Mononuclear cell (primary cell): Measurements from ENCODE around the gene GUCA2A. TPM values are rescaled to one million over a fixed set of nuclear protein-coding genes. Genes with fewer than 3 reads are reported as not detected.
"Not testable (repeated sequence)": the region's sequence is repeated elsewhere in the genome, so short reads cannot be mapped to it uniquely, and the experiment has no call there.

Source experiments
- H3K27me3 ChIP-seq: 2 replicates; pipeline ENCODE4 v1.6.0; 2011; ENCODE audit warnings: low read length, control low read depth; ENCODE audit not compliant: insufficient read depth
- H3K4me1 ChIP-seq: 2 replicates; pipeline ENCODE4 v1.5.1; 2011; ENCODE audit warnings: mild to moderate bottlenecking, low read length, control low read depth; ENCODE audit not compliant: insufficient read depth
- H3K4me3 ChIP-seq: 2 replicates; pipeline ENCODE4 v1.5.1; 2011; ENCODE audit warnings: mild to moderate bottlenecking, low read length, moderate library complexity
- H3K9me3 ChIP-seq: 2 replicates; pipeline ENCODE4 v1.5.1; 2011; ENCODE audit warnings: low read depth, mild to moderate bottlenecking, control low read depth, low read length
- total RNA-seq: library from RNA; depleted of rRNA; stranded (reverse); fragments of >200 nt; gene quantifications from one replicate; pipeline ENCODE4 v1.2.3, GENCODE V29; 2012

The GUCA2A gene
- not detected for total RNA-seq

- H3K4me1 ChIP-seq = no peaks in the 10 kb centered on the region
- H3K4me3 ChIP-seq = no peak within 1 kb of the TSS
- H3K27me3 ChIP-seq = no peaks in the 10 kb centered on the region
- peaks cover 11% of the 10 kb centered on the region for H3K9me3 ChIP-seq
Observed at GRCh38 chr1:42164551-42165420, at the start of gene GUCA2A. TSS of gene GUCA2A (minus strand) at chr1:42164745. CDS start at chr1:42164712, 33 bp downstream.

GRCh38 chr1:42211224-42211623, 46.7 kb upstream of the GUCA2A start:
- peaks cover 12% of the 10 kb centered on the region for H3K4me1 ChIP-seq
- no peak overlapping the region for H3K4me3 ChIP-seq
- no peaks in the 10 kb centered on the region for H3K27me3 ChIP-seq
- peaks cover 10% of the 10 kb centered on the region for H3K9me3 ChIP-seq

- Histone ChIP-seq H3K4me1 (peaks cover 12% of the 10 kb centered on the region), H3K27me3 (no peaks in the 10 kb centered on the region), H3K9me3 (peaks cover 10% of the 10 kb centered on the region), H3K4me3 (no peak overlapping the region)
Observed at GRCh38 chr1:42210421-42211133, 46.0 kb upstream of the GUCA2A start.

- H3K9me3 ChIP-seq = peaks cover 10% of the 10 kb centered on the region
- H3K27me3 ChIP-seq = no peaks in the 10 kb centered on the region
- H3K4me3 ChIP-seq = no peak overlapping the region
- peaks cover 8% of the 10 kb centered on the region for H3K4me1 ChIP-seq
Observed at GRCh38 chr1:42209526-42210251, 45.1 kb upstream of the GUCA2A start.

- not testable (repeated sequence) for H3K4me1 ChIP-seq, H3K9me3 ChIP-seq, H3K4me3 ChIP-seq, H3K27me3 ChIP-seq
Observed at GRCh38 chr1:42206930-42207329, 42.4 kb upstream of the GUCA2A start.

- Histone ChIP-seq H3K4me1 (peaks cover 1% of the 10 kb centered on the region), H3K4me3 (no peak overlapping the region), H3K9me3 (no peaks in the 10 kb centered on the region), H3K27me3 (no peaks in the 10 kb centered on the region)
Observed at GRCh38 chr1:42206164-42206563, 41.6 kb upstream of the GUCA2A start.

- H3K27me3 ChIP-seq = no peaks in the 10 kb centered on the region
- H3K4me3 ChIP-seq = no peak overlapping the region
- no peaks in the 10 kb centered on the region for H3K4me1 ChIP-seq
- H3K9me3 ChIP-seq = no peaks in the 10 kb centered on the region
Observed at GRCh38 chr1:42201986-42202385, 37.4 kb upstream of the GUCA2A start.

- no peaks in the 10 kb centered on the region for H3K4me1 ChIP-seq
- H3K9me3 ChIP-seq = no peaks in the 10 kb centered on the region
- H3K4me3 ChIP-seq = no peak overlapping the region
- H3K27me3 ChIP-seq = no peaks in the 10 kb centered on the region
Observed at GRCh38 chr1:42198251-42198650, 33.7 kb upstream of the GUCA2A start.

GRCh38 chr1:42195841-42196240, 31.3 kb upstream of the GUCA2A start:
- Histone ChIP-seq H3K27me3 (no peaks in the 10 kb centered on the region), H3K4me3 (no peak overlapping the region), H3K4me1 (no peaks in the 10 kb centered on the region), H3K9me3 (no peaks in the 10 kb centered on the region)

GRCh38 chr1:42192106-42192505, 27.6 kb upstream of the GUCA2A start:
- no peaks in the 10 kb centered on the region for H3K9me3 ChIP-seq
- no peak overlapping the region for H3K4me3 ChIP-seq
- H3K4me1 ChIP-seq = no peaks in the 10 kb centered on the region

GRCh38 chr1:42191319-42191718, 26.8 kb upstream of the GUCA2A start:
- Histone ChIP-seq H3K4me3 (no peak overlapping the region), H3K4me1 (no peaks in the 10 kb centered on the region), H3K9me3 (no peaks in the 10 kb centered on the region), H3K27me3 (no peaks in the 10 kb centered on the region)

More at GRCh38 chr1:42192106-42192505, 27.6 kb upstream of the GUCA2A start:
- no peaks in the 10 kb centered on the region for H3K27me3 ChIP-seq

GRCh38 chr1:42189931-42190853, 25.6 kb upstream of the GUCA2A start:
- Histone ChIP-seq H3K4me3 (no peak overlapping the region), H3K27me3 (no peaks in the 10 kb centered on the region), H3K9me3 (no peaks in the 10 kb centered on the region), H3K4me1 (no peaks in the 10 kb centered on the region)

GRCh38 chr1:42186152-42186551, 21.6 kb upstream of the GUCA2A start:
- H3K9me3 ChIP-seq = no peaks in the 10 kb centered on the region
- H3K4me1 ChIP-seq = no peaks in the 10 kb centered on the region
- H3K27me3 ChIP-seq = no peaks in the 10 kb centered on the region
- H3K4me3 ChIP-seq = no peak overlapping the region

- no peaks in the 10 kb centered on the region for H3K9me3 ChIP-seq
- H3K4me3 ChIP-seq = no peak overlapping the region
- no peaks in the 10 kb centered on the region for H3K27me3 ChIP-seq
- H3K4me1 ChIP-seq = no peaks in the 10 kb centered on the region
Observed at GRCh38 chr1:42184616-42185015, 20.1 kb upstream of the GUCA2A start.
